ENCODE measurements around the gene SLC38A5.

DNA sequence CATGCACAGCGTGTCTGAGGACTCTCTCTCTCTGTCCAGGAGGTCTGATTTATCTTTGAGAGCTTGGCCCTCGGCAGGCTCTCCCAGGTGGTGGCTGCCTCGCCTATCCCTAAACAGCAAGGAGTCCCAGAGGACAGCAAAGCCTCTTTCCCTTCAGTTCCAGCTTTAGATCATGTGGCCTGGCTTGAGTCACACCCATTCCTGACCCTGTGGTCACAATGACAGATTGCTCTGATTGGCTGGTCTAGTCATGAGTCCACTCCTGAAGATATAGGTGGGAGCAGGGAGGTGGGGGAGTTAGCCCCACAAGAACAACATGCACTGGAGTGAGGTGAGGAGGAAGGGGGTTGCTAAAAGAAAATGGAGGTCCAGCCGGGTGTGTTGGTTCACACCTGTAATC, 26.6 kb upstream of the SLC38A5 start:
- TF ChIP-seq, protein P1, sequence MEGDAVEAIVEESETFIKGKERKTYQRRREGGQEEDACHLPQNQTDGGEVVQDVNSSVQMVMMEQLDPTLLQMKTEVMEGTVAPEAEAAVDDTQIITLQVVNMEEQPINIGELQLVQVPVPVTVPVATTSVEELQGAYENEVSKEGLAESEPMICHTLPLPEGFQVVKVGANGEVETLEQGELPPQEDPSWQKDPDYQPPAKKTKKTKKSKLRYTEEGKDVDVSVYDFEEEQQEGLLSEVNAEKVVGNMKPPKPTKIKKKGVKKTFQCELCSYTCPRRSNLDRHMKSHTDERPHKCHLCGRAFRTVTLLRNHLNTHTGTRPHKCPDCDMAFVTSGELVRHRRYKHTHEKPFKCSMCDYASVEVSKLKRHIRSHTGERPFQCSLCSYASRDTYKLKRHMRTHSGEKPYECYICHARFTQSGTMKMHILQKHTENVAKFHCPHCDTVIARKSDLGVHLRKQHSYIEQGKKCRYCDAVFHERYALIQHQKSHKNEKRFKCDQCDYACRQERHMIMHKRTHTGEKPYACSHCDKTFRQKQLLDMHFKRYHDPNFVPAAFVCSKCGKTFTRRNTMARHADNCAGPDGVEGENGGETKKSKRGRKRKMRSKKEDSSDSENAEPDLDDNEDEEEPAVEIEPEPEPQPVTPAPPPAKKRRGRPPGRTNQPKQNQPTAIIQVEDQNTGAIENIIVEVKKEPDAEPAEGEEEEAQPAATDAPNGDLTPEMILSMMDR (IDR thresholded peaks at IDR 0.05): no peak
- no peak for TF ChIP-seq POLR2A (IDR thresholded peaks at IDR 0.05)

All from lower leg skin (tissue), 3 donors.